Prostate gland (tissue), 2 donors: ENCODE measurements around the gene GPR32. TPM values are rescaled to one million over a fixed set of nuclear protein-coding genes. Genes with fewer than 3 reads are reported as not detected.
A peak's percentile ranks its signal among the peaks of the same experiment; 100 is the strongest.

Experiments
- DNase-seq: peaks from one replicate; pipeline ENCODE4 v3.0.0-alpha.2; 2019; ENCODE audit warnings: low spot score
- H3K27ac ChIP-seq, 2 donors: fragments of 200-600 bp; sonication (generic); 2 replicates each; pipeline ENCODE4 v1.5.1; 2017 to 2019
- H3K27me3 ChIP-seq: fragments of 200-600 bp; sonication (generic); replicated peaks from 2 replicates; pipeline ENCODE4 v1.5.1; 2019; ENCODE audit not compliant: insufficient read depth
- H3K36me3 ChIP-seq, 2 donors: fragments of 200-600 bp; sonication (generic); 1 replicate in 1 of 2; 2 replicates in 1 of 2; pipeline versions ENCODE4 v1.5.1 to v1.8.1; 2017 to 2019
- H3K4me1 ChIP-seq: fragments of 200-600 bp; sonication (generic); replicated peaks from 2 replicates; pipeline ENCODE4 v1.5.1; 2019
- H3K4me3 ChIP-seq, 2 donors: fragments of 200-600 bp; sonication (generic); 2 replicates each; pipeline ENCODE4 v1.5.1; 2017 to 2019
- H3K9me3 ChIP-seq: fragments of 200-600 bp; sonication (generic); 2 replicates; pipeline ENCODE4 v1.5.1; 2017
- POLR2A ChIP-seq: fragments of 450-650 bp; IDR thresholded peaks from one replicate; pipeline ENCODE4 v1.6.1; 2016; ENCODE audit warnings: antibody characterized with exemption, mild to moderate bottlenecking
- POLR2AphosphoS5 ChIP-seq: sonication (generic); formaldehyde crosslinking; IDR thresholded peaks from one replicate; pipeline ENCODE4 v1.6.1; 2017; ENCODE audit warnings: antibody characterized with exemption
- WGBS: methylation state at CpG from one replicate; pipeline ENCODE4 v1.1.5; 2018; 5-methylcytosine and 5-hydroxymethylcytosine counted together
- intact Hi-C: fragments of 100-400 bp; cut with DNase I; formaldehyde crosslinking; loops from one replicate; pipeline ENCODE4 v1.14.2; 2022
- total RNA-seq, 2 donors: library from RNA; depleted of rRNA; stranded (reverse); fragments of >200 nt; gene quantifications; one replicate each; pipeline ENCODE4 v1.1.0, GENCODE V29; 2016
- TF ChIP-seq, protein P1 (sequence below), 4 experiments: fragments of 200-600 bp in 2 of 4; fragments of 450-650 bp in 2 of 4; sonication (generic) in 2 of 4; IDR thresholded peaks; 1 replicate in 3 of 4; 2 replicates in 1 of 4; pipeline ENCODE4 v1.5.1; 2016 to 2019; ENCODE audit warnings: antibody characterized with exemption in 4 of 4, mild to moderate bottlenecking in 2 of 4, moderate library complexity in 2 of 4

The GPR32 gene
- total RNA-seq, 2 donors from 2014 or later, result not detected

DNA sequence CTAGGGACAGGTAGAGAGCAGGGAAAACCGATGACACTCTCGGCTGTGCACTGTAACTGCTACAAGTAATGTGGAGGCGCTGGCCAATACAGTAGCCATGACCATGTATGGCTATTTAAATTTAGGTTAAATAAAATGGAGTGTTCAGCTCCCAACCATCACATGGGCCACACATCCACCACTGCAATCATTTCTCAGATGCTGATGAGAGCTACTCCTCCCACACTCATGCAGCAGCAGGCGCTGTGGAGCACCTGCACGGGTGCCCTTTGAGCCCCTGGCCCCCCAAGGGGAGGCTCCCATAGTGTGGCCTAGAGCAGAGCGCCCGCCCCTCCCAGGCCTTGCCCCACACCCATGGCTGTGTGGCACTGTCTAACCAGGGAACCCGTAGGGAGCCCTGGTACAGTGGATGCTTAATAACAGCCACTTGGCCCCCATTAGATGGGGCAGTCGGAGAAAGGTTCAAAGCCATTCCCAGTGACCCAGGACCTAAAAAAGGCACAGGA lies 25.9 kb downstream of the GPR32 start:
- Histone ChIP-seq H3K27ac (peak overlapping the region in 1 of 2 donors; percentile 31), H3K4me1 (peaks cover 6% of the 10 kb centered on the region), H3K27me3 (no peaks in the 10 kb centered on the region), H3K4me3 (no peak overlapping the region), H3K36me3 (peaks cover 4 to 15% of the 10 kb centered on the region in 2 donors), H3K9me3 (no peaks in the 10 kb centered on the region)
- no peak for DNase-seq
- intact Hi-C loops, result no loop called here
- WGBS, result 85% methylated on average over 9 of the region's 9 CpGs
- TF ChIP-seq POLR2AphosphoS5, result no peak
- no peak for TF ChIP-seq POLR2A
- TF ChIP-seq, protein P1, sequence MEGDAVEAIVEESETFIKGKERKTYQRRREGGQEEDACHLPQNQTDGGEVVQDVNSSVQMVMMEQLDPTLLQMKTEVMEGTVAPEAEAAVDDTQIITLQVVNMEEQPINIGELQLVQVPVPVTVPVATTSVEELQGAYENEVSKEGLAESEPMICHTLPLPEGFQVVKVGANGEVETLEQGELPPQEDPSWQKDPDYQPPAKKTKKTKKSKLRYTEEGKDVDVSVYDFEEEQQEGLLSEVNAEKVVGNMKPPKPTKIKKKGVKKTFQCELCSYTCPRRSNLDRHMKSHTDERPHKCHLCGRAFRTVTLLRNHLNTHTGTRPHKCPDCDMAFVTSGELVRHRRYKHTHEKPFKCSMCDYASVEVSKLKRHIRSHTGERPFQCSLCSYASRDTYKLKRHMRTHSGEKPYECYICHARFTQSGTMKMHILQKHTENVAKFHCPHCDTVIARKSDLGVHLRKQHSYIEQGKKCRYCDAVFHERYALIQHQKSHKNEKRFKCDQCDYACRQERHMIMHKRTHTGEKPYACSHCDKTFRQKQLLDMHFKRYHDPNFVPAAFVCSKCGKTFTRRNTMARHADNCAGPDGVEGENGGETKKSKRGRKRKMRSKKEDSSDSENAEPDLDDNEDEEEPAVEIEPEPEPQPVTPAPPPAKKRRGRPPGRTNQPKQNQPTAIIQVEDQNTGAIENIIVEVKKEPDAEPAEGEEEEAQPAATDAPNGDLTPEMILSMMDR (IDR thresholded peaks at IDR 0.05), result no peak

DNA sequence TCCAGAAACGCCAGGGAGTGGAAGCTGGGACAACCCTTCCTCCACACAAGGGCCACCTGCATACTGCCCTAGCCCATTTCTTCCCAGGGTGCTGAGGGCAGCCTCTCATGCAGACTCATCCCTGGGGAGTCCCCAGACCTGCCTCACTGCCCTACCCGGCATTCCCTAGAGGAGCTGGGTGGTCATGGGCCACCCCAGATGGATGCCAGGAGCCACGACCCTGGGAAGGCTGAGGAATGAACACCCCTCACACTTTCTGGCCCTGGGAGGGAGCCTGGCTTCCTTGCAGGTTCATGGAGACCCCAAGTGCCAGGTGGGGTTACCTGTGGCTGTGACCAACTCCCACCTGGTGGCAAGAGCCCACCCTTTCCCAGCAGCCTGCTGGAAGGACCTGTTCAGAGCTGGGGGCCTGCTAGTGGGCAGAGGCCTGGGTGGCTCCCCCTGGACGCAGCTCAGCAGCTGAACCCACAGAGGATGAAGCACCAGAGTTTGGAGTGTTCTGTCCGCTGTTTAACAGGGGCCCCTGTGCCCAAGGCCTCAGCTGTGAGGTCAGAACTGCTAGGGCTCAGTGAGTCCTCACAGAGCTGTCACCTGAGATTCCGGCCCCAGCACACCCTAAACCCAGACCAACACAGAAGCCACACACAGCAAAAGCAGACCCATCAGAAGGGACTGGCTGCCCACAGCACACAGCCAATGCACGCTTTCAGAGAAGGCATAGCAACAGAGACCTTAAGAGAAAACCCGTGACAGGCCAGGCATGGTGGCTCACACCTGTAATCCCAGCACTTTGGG lies 26.6 kb downstream of the GPR32 start:
- Histone ChIP-seq H3K27me3 (no peaks in the 10 kb centered on the region), H3K27ac (peak overlapping the region in 1 of 2 donors; percentile 31), H3K9me3 (no peaks in the 10 kb centered on the region), H3K4me3 (no peak overlapping the region), H3K36me3 (peaks cover 4 to 15% of the 10 kb centered on the region in 2 donors), H3K4me1 (peaks cover 6% of the 10 kb centered on the region)
- intact Hi-C loops, result no loop called here
- TF ChIP-seq, protein P1 (IDR thresholded peaks at IDR 0.05), result no peak
- no peak for TF ChIP-seq POLR2AphosphoS5
- no peak for TF ChIP-seq POLR2A
- WGBS, result 87% methylated on average over 8 of the region's 8 CpGs
- no peak for DNase-seq

DNA sequence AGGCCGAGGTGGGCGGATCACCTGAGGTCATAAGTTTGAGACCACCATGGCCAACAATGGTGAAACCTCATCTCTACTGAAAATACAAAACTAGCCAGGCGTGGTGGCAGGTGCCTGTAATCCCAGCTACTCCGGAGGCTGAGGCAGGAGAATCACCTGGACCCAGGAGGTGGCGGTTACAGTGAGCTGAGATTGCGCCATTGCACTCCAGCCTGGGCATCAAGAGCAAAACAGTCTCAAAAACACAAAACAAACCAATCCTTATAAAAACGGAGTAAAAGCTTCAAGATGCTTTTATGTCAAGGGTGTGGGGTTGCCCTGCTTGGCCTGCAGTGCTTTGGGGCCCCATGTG lies 27.1 kb downstream of the GPR32 start:
- Histone ChIP-seq H3K27ac (no peak overlapping the region), H3K9me3 (no peaks in the 10 kb centered on the region), H3K27me3 (no peaks in the 10 kb centered on the region), H3K4me3 (no peak overlapping the region), H3K36me3 (peaks cover 4 to 15% of the 10 kb centered on the region in 2 donors), H3K4me1 (peaks cover 6% of the 10 kb centered on the region)
- no peak for DNase-seq
- intact Hi-C loops, result no loop called here
- WGBS, result 89% methylated on average over 7 of the region's 7 CpGs
- TF ChIP-seq, protein P1 (IDR thresholded peaks at IDR 0.05), result no peak
- TF ChIP-seq POLR2AphosphoS5 (no peak), POLR2A (no peak)

GRCh38 chr19:50797781-50798658 lies 27.8 kb downstream of the GPR32 start:
- 81% methylated on average over 18 of the region's 18 CpGs for whole genome bisulfite sequencing
- TF ChIP-seq, protein P1 (IDR thresholded peaks at IDR 0.05), result no peak
- TF ChIP-seq POLR2AphosphoS5, result no peak
- no peak for TF ChIP-seq POLR2A
- intact Hi-C loops, result no loop called here
- Histone ChIP-seq H3K4me1 (peaks cover 6% of the 10 kb centered on the region), H3K4me3 (no peak overlapping the region), H3K36me3 (peaks cover 4 to 15% of the 10 kb centered on the region in 2 donors), H3K27me3 (no peaks in the 10 kb centered on the region), H3K9me3 (no peaks in the 10 kb centered on the region), H3K27ac (no peak overlapping the region)
- DNase-seq, result no peak
